ENCODE data around the gene BIK. TPM values are rescaled to one million over a fixed set of nuclear protein-coding genes. Genes with fewer than 3 reads are reported as not detected.

The BIK gene
- total RNA-seq, 1 experiment from 2014 or later, result 3.2 TPM

- TF ChIP-seq EMX1 (CRISPR knock-in tag; IDR thresholded peaks at IDR 0.05), result no peak
- no peak for TF ChIP-seq ETV6 (CRISPR knock-in tag; IDR thresholded peaks at IDR 0.05)
- TF ChIP-seq CTCF (IDR thresholded peaks at IDR 0.05), result no peak
- TF ChIP-seq ZNF423 (CRISPR knock-in tag; IDR thresholded peaks at IDR 0.05), result no peak
These were observed 61.1 kb downstream of the BIK start (continued) for GRCh38 chr22:43171607-43172006.

- ChIA-PET POLR2A (no interaction called here), CTCF (interaction anchor here (0.7 kb wide), 1 partner anchor 773 kb away, joined by 3 read pairs; no protein-coding TSS in a partner anchor)
- Mint-ChIP-seq H3K4me3 (no peak overlapping the region), H3K36me3 (peaks cover 48% of the 10 kb centered on the region), H3K4me1 (no peaks in the 10 kb centered on the region), H3K27ac (no peak overlapping the region), H3K27me3 (ENCODE audit: low read depth) (no peaks in the 10 kb centered on the region), H3K9me3 (no peaks in the 10 kb centered on the region)
- ATAC-seq, result no peak
- no peak for DNase-seq (ENCODE audit: low spot score)
- no peak for TF ChIP-seq GABPB1 (CRISPR knock-in tag; IDR thresholded peaks at IDR 0.05)
- TF ChIP-seq ZBTB21 (CRISPR knock-in tag; IDR thresholded peaks at IDR 0.05; ENCODE audit: borderline replicate concordance), result no peak
- TF ChIP-seq JAZF1 (CRISPR knock-in tag; IDR thresholded peaks at IDR 0.05), result no peak
- TF ChIP-seq PRDM15 (CRISPR knock-in tag; IDR thresholded peaks at IDR 0.05), result no peak
- TF ChIP-seq ERG (CRISPR knock-in tag; IDR thresholded peaks at IDR 0.05), result no peak
- TF ChIP-seq ZNF121 (CRISPR knock-in tag; IDR thresholded peaks at IDR 0.05), result no peak
- TF ChIP-seq IRF2 (CRISPR knock-in tag; IDR thresholded peaks at IDR 0.05; ENCODE audit: borderline replicate concordance, low read depth), result no peak
- TF ChIP-seq AR (CRISPR knock-in tag; IDR thresholded peaks at IDR 0.05), result no peak
- TF ChIP-seq ZNF263 (CRISPR knock-in tag; IDR thresholded peaks at IDR 0.05; ENCODE audit: low read depth), result no peak
- no peak for TF ChIP-seq ZNF281 (CRISPR knock-in tag; IDR thresholded peaks at IDR 0.05)
- no peak for TF ChIP-seq OVOL2 (CRISPR knock-in tag; IDR thresholded peaks at IDR 0.05; ENCODE audit: borderline replicate concordance)
- TF ChIP-seq NFATC4 (CRISPR knock-in tag; IDR thresholded peaks at IDR 0.05), result no peak
- TF ChIP-seq STAT6 (CRISPR knock-in tag; conservative IDR thresholded peaks at IDR 0.05; ENCODE audit: low read depth), result no peak
- no peak for TF ChIP-seq ZNF512 (CRISPR knock-in tag; IDR thresholded peaks at IDR 0.05; ENCODE audit: borderline replicate concordance)
- TF ChIP-seq HMGA2 (CRISPR knock-in tag; IDR thresholded peaks at IDR 0.05), result no peak
These were observed 61.6 kb downstream of the BIK start for GRCh38 chr22:43172191-43172590.

All from WTC11 (cell line).